NT2/D1 (cell line): ENCODE data around the gene KCNS3.

Source experiments
- SUZ12 ChIP-seq: IDR thresholded peaks from 2 replicates; pipeline ENCODE4 v1.6.1; 2011; ENCODE audit not compliant: insufficient read length, insufficient read depth; ENCODE audit errors: extremely low read depth
- YY1 ChIP-seq: IDR thresholded peaks from 2 replicates; pipeline ENCODE4 v1.6.1; 2011; ENCODE audit not compliant: insufficient read length, insufficient read depth
- ZNF274 ChIP-seq: IDR thresholded peaks from 2 replicates; pipeline ENCODE4 v1.6.1; 2011; ENCODE audit warnings: mild to moderate bottlenecking, low read depth, low read length

DNA sequence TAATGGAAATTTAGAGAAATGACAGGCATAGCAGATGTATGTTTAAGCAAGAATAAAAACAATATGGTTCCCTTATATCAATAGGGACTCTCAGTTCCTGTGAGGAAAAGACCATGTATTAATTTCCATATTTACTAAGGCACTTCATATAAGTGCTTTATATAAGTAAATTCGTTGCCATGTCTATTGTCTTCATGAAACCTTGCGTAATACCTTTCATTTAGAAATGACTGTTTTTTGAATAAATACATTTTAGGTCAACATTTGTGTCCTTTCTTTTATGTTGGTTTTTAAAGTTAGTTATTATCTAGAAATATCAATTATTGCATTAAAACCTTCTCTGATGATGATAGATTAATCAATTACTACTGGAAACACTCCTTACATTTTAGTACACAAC, 83.3 kb downstream of the KCNS3 start:
- TF ChIP-seq YY1 (no peak), ZNF274 (no peak), SUZ12 (no peak)
